Astrocyte (in vitro differentiated cells and primary cell): ENCODE measurements around the gene WNT9B. TPM values are rescaled to one million over a fixed set of nuclear protein-coding genes. Genes with fewer than 3 reads are reported as not detected.
A peak's percentile ranks its signal among the peaks of the same experiment; 100 is the strongest.

Experiments
- DNase-seq: peaks from one replicate; pipeline ENCODE4 v3.0.0-alpha.2; 2010; ENCODE audit warnings: low read depth
- FAIRE-seq: peaks from 2 replicates; lab custom pipeline; 2011; peaks lifted over from hg19 to GRCh38; lab: Jason Lieb, UNC
- H2AFZ ChIP-seq: 2 replicates; pipeline ENCODE4 v1.6.0; 2012; ENCODE audit warnings: low read depth, low read length, inconsistent platforms
- H3K27ac ChIP-seq: 2 replicates; pipeline ENCODE4 v1.5.1; 2011; ENCODE audit warnings: low read depth, low read length, inconsistent platforms
- H3K27me3 ChIP-seq: 2 replicates; pipeline ENCODE4 v1.6.0; 2011; ENCODE audit warnings: low read length, inconsistent platforms; ENCODE audit not compliant: insufficient read depth
- H3K36me3 ChIP-seq: 2 replicates; pipeline ENCODE4 v1.5.1; 2011; ENCODE audit warnings: low read length, inconsistent platforms; ENCODE audit not compliant: insufficient read depth
- H3K4me1 ChIP-seq: 2 replicates; pipeline ENCODE4 v1.5.1; 2011; ENCODE audit warnings: low read length, inconsistent platforms; ENCODE audit not compliant: insufficient read depth
- H3K4me2 ChIP-seq: 2 replicates; pipeline ENCODE4 v1.6.0; 2012; ENCODE audit warnings: low read length, inconsistent platforms
- H3K4me3 ChIP-seq: 2 replicates; pipeline ENCODE4 v1.5.1; 2011; ENCODE audit warnings: low read depth, mild to moderate bottlenecking, low read length, inconsistent platforms; ENCODE audit not compliant: insufficient read depth
- H3K79me2 ChIP-seq: 2 replicates; pipeline ENCODE4 v1.6.0; 2012; ENCODE audit warnings: mild to moderate bottlenecking, low read length, inconsistent platforms; ENCODE audit not compliant: insufficient read depth
- H3K9ac ChIP-seq: 2 replicates; pipeline ENCODE4 v1.6.0; 2012; ENCODE audit warnings: mild to moderate bottlenecking, low read length, inconsistent platforms
- H3K9me3 ChIP-seq: 2 replicates; pipeline ENCODE4 v1.5.1; 2012; ENCODE audit warnings: low read depth, mild to moderate bottlenecking, low read length, inconsistent platforms; ENCODE audit not compliant: insufficient read depth
- H4K20me1 ChIP-seq: 2 replicates; pipeline ENCODE4 v1.6.0; 2012; ENCODE audit warnings: low read length, inconsistent platforms; ENCODE audit not compliant: insufficient read depth
- H3K27ac Mint-ChIP-seq: one replicate; pipeline ENCODE4 v1.8.0; 2021; ENCODE audit warnings: mild to moderate bottlenecking, mixed read lengths; ENCODE audit not compliant: unreplicated experiment
- H3K27me3 Mint-ChIP-seq: one replicate; pipeline ENCODE4 v1.8.0; 2021; ENCODE audit warnings: low read depth, mixed read lengths; ENCODE audit not compliant: unreplicated experiment
- H3K36me3 Mint-ChIP-seq: one replicate; pipeline ENCODE4 v1.8.0; 2021; ENCODE audit warnings: low read depth, mixed read lengths; ENCODE audit not compliant: unreplicated experiment
- H3K4me1 Mint-ChIP-seq: one replicate; pipeline ENCODE4 v1.8.0; 2021; ENCODE audit warnings: low read depth, mixed read lengths; ENCODE audit not compliant: unreplicated experiment
- H3K4me3 Mint-ChIP-seq: one replicate; pipeline ENCODE4 v1.8.0; 2021; ENCODE audit warnings: mild to moderate bottlenecking, moderate library complexity, mixed read lengths; ENCODE audit not compliant: unreplicated experiment
- H3K9me3 Mint-ChIP-seq: one replicate; pipeline ENCODE4 v1.8.0; 2021; ENCODE audit warnings: mild to moderate bottlenecking, mixed read lengths; ENCODE audit not compliant: unreplicated experiment
- EZH2 ChIP-seq: IDR thresholded peaks from 2 replicates; pipeline ENCODE4 v1.6.1; 2012; ENCODE audit warnings: mild to moderate bottlenecking, low read length, inconsistent platforms; ENCODE audit not compliant: insufficient read depth
- total RNA-seq: library from RNA; stranded (reverse); gene quantifications from 2 replicates; pipeline ENCODE4 v1.2.1, GENCODE V29; 2021
- TF ChIP-seq, protein P1 (sequence below): IDR thresholded peaks from 2 replicates; pipeline ENCODE4 v1.5.1; 2011; ENCODE audit warnings: low read depth, mild to moderate bottlenecking, inconsistent platforms, low read length, moderate library complexity; ENCODE audit not compliant: insufficient read depth

Gene WNT9B
- total RNA-seq, 1 donor from 2014 or later, result 0.48 TPM

GRCh38 chr17:46811978-46812583, 39.3 kb upstream of the WNT9B start:
- H3K4me3 Mint-ChIP-seq, result no peak overlapping the region
- Histone ChIP-seq H3K9me3 (no peaks in the 10 kb centered on the region), H3K4me2 (peak overlapping the region; percentile 33), H3K27me3 (peaks cover 14% of the 10 kb centered on the region), H3K9ac (no peak overlapping the region), H2AFZ (no peak overlapping the region), H3K4me3 (no peak overlapping the region), H3K4me1 (no peaks in the 10 kb centered on the region), H4K20me1 (no peaks in the 10 kb centered on the region), H3K36me3 (no peaks in the 10 kb centered on the region), H3K27ac (no peak overlapping the region), H3K79me2 (no peaks in the 10 kb centered on the region)
- DNase-seq, result peak; percentile 78
- H3K27ac Mint-ChIP-seq, result peak overlapping the region; percentile 41
- H3K36me3 Mint-ChIP-seq, result no peaks in the 10 kb centered on the region
- FAIRE-seq, result no peak
- peaks cover 1% of the 10 kb centered on the region for H3K9me3 Mint-ChIP-seq
- peaks cover 38% of the 10 kb centered on the region for H3K27me3 Mint-ChIP-seq
- TF ChIP-seq EZH2, result no peak
- TF ChIP-seq, protein P1, sequence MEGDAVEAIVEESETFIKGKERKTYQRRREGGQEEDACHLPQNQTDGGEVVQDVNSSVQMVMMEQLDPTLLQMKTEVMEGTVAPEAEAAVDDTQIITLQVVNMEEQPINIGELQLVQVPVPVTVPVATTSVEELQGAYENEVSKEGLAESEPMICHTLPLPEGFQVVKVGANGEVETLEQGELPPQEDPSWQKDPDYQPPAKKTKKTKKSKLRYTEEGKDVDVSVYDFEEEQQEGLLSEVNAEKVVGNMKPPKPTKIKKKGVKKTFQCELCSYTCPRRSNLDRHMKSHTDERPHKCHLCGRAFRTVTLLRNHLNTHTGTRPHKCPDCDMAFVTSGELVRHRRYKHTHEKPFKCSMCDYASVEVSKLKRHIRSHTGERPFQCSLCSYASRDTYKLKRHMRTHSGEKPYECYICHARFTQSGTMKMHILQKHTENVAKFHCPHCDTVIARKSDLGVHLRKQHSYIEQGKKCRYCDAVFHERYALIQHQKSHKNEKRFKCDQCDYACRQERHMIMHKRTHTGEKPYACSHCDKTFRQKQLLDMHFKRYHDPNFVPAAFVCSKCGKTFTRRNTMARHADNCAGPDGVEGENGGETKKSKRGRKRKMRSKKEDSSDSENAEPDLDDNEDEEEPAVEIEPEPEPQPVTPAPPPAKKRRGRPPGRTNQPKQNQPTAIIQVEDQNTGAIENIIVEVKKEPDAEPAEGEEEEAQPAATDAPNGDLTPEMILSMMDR, result no peak
- peaks cover 9% of the 10 kb centered on the region for H3K4me1 Mint-ChIP-seq

DNA sequence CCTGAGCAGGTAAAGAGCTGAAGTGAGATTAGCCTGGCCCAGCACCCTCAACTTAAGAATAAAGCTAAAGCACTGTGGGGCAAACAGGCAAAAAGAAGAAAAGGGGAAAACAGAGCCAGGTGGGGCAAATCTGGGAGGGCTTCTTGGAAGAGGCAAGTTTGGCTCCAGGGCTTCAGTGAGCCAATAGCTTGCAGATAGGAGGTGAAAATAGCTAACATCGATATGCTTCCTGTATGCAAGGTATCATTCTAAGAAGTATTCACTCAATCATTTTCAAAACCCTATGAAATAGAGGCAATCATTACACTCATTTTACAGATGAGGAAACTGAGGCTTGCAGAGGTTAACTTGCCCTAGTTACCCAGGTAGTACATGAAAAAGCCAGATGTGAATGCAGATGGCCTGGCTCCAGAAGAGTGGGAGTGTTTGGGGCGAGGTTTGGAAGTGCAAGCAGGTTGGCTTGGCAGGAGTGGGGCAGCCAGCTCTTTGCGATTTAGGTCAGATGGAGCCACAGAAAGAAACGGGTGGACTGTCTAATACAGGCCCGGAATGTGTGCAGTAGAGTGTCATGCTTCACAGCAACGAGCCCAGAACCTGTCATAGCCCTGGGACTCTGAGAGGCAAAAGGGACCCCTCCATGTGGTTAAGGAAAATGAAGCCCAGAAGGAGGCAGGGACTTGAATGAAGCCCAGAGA, 38.6 kb upstream of the WNT9B start:
- no peak overlapping the region for H2AFZ ChIP-seq
- Mint-ChIP-seq H3K27ac (peak overlapping the region; percentile 41), H3K36me3 (peaks cover 2% of the 10 kb centered on the region), H3K9me3 (peaks cover 1% of the 10 kb centered on the region), H3K27me3 (peaks cover 39% of the 10 kb centered on the region), H3K4me1 (peaks cover 9% of the 10 kb centered on the region), H3K4me3 (peak overlapping the region; percentile 54)
- H3K9ac ChIP-seq, result no peak overlapping the region
- no peaks in the 10 kb centered on the region for H3K79me2 ChIP-seq
- no peak overlapping the region for H3K27ac ChIP-seq
- H3K4me2 ChIP-seq, result no peak overlapping the region
- no peaks in the 10 kb centered on the region for H4K20me1 ChIP-seq
- H3K27me3 ChIP-seq, result peaks cover 21% of the 10 kb centered on the region
- H3K4me1 ChIP-seq, result no peaks in the 10 kb centered on the region
- no peak for TF ChIP-seq EZH2
- TF ChIP-seq, protein P1, result no peak
- no peaks in the 10 kb centered on the region for H3K36me3 ChIP-seq
- H3K4me3 ChIP-seq, result no peak overlapping the region
- no peaks in the 10 kb centered on the region for H3K9me3 ChIP-seq
- FAIRE-seq (no peak), DNase-seq (no peak)

DNA sequence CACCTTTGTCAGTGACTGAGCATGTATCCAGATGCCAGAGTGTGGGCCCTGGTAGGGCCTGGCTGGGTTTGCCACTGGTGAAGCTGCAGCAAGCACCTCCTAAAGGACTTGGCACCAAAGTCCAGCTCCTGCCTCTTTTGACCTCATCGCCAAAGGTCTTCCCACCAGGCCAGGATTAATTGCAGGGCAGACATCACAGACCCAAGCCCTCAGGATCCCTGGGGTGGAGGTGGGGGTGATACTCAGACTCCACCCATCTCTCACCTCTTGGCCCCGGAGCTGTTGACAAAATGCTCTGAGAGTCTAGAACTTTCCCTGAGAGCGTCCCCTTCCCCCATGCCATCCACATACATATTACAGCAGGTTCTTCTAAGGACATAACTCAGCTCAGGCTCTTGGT, 37.5 kb upstream of the WNT9B start:
- Histone ChIP-seq H4K20me1 (no peaks in the 10 kb centered on the region), H2AFZ (no peak overlapping the region), H3K27ac (no peak overlapping the region), H3K4me3 (no peak overlapping the region), H3K9me3 (no peaks in the 10 kb centered on the region), H3K79me2 (no peaks in the 10 kb centered on the region), H3K27me3 (peaks cover 31% of the 10 kb centered on the region), H3K9ac (no peak overlapping the region), H3K4me2 (no peak overlapping the region), H3K36me3 (no peaks in the 10 kb centered on the region), H3K4me1 (peaks cover 2% of the 10 kb centered on the region)
- H3K9me3 Mint-ChIP-seq, result peaks cover 1% of the 10 kb centered on the region
- peaks cover 2% of the 10 kb centered on the region for H3K36me3 Mint-ChIP-seq
- no peak for FAIRE-seq
- peaks cover 37% of the 10 kb centered on the region for H3K27me3 Mint-ChIP-seq
- peaks cover 9% of the 10 kb centered on the region for H3K4me1 Mint-ChIP-seq
- H3K4me3 Mint-ChIP-seq, result no peak overlapping the region
- no peak for DNase-seq
- no peak for TF ChIP-seq EZH2
- TF ChIP-seq, protein P1, result no peak
- no peak overlapping the region for H3K27ac Mint-ChIP-seq
